AG10803 (cell line): ENCODE measurements around the gene SMIM1.
A peak's percentile ranks its signal among the peaks of the same experiment; 100 is the strongest.

Source experiments
- DNase-seq: peaks from one replicate; pipeline ENCODE4 v3.0.0; 2010; ENCODE audit warnings: low read depth
- H3K4me3 ChIP-seq: 2 replicates; pipeline ENCODE4 v1.5.1; 2011; ENCODE audit warnings: mild to moderate bottlenecking, low read length, control low read depth
- TF ChIP-seq, protein P1 (sequence below): conservative IDR thresholded peaks from 2 replicates; pipeline ENCODE4 v1.5.1; 2011; ENCODE audit warnings: mild to moderate bottlenecking, low read length, control low read depth, inconsistent platforms

The SMIM1 gene

DNA sequence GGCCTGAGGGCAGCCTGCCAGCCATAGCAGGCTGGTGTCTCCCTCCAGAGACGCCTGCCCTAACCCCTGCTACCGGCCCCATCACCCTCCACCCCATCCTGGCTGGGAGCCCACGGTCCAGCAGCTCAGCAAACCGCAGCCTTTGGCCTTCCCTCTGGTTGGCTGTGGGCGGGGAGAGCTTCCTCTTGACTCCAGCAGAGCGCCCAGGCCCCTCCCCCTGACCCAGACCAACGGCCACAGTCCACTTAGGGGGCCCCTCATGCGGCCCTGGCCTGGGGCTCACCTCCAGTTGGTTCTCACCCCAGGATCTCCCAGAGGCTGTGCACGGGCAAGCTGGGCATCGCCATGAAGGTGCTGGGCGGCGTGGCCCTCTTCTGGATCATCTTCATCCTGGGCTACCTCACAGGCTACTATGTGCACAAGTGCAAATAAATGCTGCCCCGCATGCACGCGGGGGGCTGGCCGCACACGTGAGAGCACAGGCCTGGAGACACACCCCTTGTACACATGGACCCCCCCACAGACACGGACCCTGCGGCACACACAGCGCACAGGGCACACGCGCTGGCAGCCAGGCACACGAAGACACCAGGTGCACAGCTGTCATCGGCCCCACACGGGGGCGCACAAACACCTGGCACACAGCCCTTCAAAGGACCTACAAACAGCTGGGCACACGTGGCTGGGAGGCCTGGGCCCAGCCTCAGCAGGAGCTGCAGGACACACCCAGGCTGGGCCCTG, 3.1 kb downstream of the SMIM1 start:
- TF ChIP-seq, protein P1, sequence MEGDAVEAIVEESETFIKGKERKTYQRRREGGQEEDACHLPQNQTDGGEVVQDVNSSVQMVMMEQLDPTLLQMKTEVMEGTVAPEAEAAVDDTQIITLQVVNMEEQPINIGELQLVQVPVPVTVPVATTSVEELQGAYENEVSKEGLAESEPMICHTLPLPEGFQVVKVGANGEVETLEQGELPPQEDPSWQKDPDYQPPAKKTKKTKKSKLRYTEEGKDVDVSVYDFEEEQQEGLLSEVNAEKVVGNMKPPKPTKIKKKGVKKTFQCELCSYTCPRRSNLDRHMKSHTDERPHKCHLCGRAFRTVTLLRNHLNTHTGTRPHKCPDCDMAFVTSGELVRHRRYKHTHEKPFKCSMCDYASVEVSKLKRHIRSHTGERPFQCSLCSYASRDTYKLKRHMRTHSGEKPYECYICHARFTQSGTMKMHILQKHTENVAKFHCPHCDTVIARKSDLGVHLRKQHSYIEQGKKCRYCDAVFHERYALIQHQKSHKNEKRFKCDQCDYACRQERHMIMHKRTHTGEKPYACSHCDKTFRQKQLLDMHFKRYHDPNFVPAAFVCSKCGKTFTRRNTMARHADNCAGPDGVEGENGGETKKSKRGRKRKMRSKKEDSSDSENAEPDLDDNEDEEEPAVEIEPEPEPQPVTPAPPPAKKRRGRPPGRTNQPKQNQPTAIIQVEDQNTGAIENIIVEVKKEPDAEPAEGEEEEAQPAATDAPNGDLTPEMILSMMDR = no peak
- no peak overlapping the region for H3K4me3 ChIP-seq
- peak; percentile 33 for DNase-seq

DNA sequence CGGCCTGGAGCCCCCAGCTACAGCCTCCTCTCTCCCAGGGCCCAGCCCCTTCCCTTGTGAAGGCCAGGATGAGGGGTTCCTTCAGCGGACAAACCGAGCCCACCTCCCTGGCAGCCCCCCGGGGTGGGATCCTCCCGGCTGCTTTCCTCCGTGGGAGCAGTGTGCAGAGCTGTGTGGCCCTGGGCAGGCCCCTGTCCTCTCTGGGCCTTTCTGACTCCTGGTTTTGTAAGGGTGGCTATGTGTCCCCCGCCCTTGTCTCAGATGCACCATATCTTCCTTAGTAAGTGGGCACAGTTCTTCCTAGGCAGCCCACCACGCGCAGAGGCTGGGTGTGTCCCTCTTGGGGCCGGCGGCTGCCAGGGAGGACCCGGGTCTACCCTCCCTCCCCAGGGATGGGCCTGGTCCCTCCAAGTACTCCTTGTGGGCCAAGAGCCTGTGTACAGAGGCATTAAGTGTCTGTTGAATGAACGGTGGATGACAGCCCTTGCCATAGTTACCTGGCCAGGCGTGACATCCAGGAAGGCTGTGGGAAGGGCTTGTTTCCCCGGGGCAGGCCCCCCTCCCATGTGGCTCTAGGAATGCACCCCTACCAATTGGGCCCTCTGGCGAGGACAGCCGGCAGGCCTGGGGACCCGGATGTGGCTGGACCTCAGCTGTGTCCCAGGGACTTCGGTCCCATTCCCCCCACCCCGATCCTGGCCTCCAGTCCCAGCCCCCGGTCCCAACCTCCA, 3.8 kb downstream of the SMIM1 start:
- H3K4me3 ChIP-seq = no peak overlapping the region
- DNase-seq = no peak
- TF ChIP-seq, protein P1 = no peak

DNA sequence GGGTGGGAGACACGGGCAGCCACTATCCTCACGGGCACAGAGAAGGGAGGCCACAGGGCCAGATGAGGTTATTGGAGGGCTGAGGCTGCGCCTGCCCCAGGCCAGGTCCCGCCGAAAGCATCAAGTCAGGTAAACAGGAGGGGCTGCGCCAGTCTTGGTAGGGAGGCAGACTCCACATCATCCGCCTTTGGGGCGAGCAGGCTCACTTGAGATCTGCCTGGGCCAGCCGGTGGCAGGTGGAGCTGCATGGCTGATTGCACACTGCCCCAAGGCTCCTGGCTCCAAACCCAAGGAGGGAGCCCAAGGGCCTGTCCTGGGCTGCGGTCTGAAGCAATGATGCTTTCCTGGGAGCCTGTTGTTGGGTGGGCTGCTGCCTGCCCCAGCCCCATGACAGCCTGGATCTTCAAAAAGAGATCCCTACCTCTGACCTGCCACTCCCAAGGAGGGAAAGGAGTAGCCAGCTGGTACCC, 4.6 kb downstream of the SMIM1 start:
- no peak for DNase-seq
- H3K4me3 ChIP-seq = no peak overlapping the region
- TF ChIP-seq, protein P1 = no peak

DNA sequence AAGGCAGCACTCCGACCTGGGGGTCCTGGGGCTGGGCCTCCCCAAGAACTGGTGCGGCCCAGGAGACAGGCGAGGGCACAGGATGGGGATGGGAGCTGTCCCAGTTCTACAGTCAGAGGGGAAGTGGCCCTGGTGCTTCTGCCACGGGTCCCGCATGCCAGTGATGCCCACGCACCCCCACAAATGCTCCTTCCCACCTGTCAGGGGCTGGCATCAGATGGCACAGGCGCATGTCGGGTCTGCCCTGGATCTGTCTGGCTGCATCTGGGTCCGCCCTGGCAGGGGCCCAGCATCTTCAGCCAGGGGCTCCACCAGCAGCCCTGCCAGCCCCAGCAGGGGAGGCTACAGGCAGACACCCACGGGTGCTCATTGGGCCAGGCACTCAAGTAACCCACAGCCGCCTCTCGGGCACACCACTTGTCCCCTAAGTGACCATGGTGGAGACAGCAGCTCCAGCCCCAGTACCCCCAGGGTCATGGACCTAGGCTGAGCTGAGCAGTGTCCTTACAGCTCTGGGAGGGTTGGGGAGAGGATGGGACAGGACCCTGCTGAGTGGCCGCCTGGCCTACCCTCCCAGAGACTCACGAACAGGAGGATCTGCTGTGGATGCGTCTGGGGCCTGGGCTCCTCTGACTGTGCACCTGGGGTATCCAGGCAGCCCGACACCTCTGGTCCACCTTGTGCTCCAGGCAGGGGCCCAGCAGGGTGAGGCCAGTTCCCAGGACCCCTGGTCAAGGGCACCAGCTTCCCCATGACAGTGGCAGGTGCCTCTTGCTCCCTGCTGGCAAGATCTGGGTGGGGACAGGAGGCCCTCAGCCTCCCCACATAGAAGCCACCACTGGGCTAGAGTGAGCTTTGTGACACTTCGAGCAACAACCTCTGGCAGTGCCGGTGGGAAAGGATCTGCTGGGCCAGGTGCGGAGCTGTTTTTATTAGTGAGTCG, 5.4 kb downstream of the SMIM1 start:
- no peak for DNase-seq
- TF ChIP-seq, protein P1 = no peak
- no peak overlapping the region for H3K4me3 ChIP-seq

DNA sequence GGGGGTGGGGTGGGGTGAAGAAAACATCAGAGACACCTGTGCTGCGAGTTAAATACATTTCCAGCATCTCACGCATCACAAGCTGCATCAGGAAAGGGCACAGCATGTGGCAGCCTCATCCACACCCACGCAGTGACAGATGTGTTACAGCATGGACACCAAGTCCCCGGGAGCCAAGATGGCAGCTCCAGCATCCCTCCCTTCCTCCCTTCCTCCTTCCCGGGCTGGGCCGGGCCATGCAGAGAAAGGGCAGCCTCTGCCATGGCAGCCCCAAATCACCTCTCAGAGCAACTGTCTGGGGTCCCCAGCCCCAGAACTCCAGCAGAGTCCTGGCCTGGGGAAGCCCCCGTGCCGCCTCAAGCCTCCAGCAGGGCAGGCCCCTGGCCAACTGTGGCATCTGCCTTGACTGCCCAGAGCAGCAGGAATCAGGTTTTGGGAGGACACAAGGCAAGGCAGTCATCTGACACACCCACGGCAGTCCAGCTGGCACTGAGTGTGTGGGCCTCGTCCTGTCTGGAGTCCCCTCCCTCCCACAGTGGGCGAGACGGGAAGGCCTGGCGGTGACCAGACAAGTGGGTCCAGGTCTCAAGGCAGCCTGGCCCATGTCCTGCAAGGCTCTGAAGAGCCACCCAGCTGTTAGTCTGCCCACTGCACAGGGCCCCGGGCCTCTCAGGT, 6.2 kb downstream of the SMIM1 start:
- no peak overlapping the region for H3K4me3 ChIP-seq
- TF ChIP-seq, protein P1 = no peak
- no peak for DNase-seq

DNA sequence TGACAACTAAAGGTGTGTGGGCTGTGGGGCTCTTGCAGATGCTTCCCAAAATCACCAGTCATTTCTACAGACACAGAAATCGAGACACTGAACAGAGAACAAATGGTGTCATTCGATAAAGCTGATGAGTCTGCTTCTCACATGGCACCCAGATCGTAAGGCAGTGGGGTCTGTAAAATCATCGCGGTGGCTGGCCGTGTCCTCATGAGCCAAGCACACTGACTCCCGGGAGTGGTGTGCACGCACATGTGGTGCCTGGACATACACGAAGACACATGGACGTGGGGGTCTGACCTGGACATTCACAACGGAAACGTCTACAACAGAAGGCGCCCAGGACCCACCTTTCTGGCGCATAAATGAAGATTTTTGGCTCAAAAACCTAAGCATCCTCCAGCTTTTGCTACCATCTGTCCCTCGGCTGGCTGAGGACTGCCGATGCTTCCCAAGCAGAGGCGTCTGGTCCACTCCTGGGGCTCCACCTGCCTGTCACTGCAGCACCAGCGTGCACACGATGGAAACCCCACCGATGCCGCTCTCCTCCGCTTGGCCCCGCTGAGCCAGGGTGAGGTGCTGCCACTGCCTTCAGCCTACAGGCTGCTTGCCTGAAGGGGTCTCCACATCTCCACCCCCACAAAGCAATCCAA, 6.8 kb downstream of the SMIM1 start:
- TF ChIP-seq, protein P1 = no peak
- no peak for DNase-seq
- H3K4me3 ChIP-seq = no peak overlapping the region
